Mesodermal cell (in vitro differentiated cells): ENCODE data around the gene BEAN1. TPM values are rescaled to one million over a fixed set of nuclear protein-coding genes. Genes with fewer than 3 reads are reported as not detected.

Experiments
- H3K27ac ChIP-seq: 2 replicates; pipeline ENCODE4 v1.7.0; 2013; ENCODE audit warnings: mild to moderate bottlenecking, low read depth, low read length, moderate library complexity; ENCODE audit not compliant: severe bottlenecking
- H3K36me3 ChIP-seq: 2 replicates; pipeline ENCODE4 v1.7.1; 2013; ENCODE audit warnings: mild to moderate bottlenecking, low read length, moderate library complexity; ENCODE audit not compliant: control insufficient read depth, insufficient read depth
- H3K4me1 ChIP-seq: one replicate; pipeline ENCODE4 v1.7.1; 2013; ENCODE audit warnings: mild to moderate bottlenecking, low read length; ENCODE audit not compliant: insufficient read depth, control insufficient read depth, poor library complexity, severe bottlenecking
- H3K4me3 ChIP-seq: 2 replicates; pipeline ENCODE4 v1.7.0; 2013; ENCODE audit warnings: low read length, control low read depth, mild to moderate bottlenecking; ENCODE audit not compliant: insufficient read depth, poor library complexity, severe bottlenecking; ENCODE audit errors: extremely low read depth
- H3K9me3 ChIP-seq: 2 replicates; pipeline ENCODE4 v1.7.1; 2013; ENCODE audit warnings: mild to moderate bottlenecking, low read length, moderate library complexity; ENCODE audit not compliant: control insufficient read depth
- WGBS, 2 experiments: methylation state at CpG; one replicate each; pipeline ENCODE4 v1.1.5; 2013; ENCODE audit warnings: missing lambda C conversion rate in 2 of 2; ENCODE audit not compliant: insufficient coverage in 2 of 2; 5-methylcytosine and 5-hydroxymethylcytosine counted together
- polyA plus RNA-seq, 2 experiments: library from polyadenylated mRNA; stranded (reverse); fragments of 50-300 nt; gene quantifications; one replicate each; pipeline ENCODE4 v1.2.3, GENCODE V29; 2013

BEAN1 gene, protein sequence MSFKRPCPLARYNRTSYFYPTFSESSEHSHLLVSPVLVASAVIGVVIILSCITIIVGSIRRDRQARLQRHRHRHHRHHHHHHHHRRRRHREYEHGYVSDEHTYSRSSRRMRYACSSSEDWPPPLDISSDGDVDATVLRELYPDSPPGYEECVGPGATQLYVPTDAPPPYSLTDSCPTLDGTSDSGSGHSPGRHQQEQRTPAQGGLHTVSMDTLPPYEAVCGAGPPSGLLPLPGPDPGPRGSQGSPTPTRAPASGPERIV
- 3.1 TPM for polyA plus RNA-seq (2013, experiment 1 of 2)
- 2.4 TPM for polyA plus RNA-seq (2013, experiment 2 of 2)

- peak within 1 kb of the TSS; percentile 43 for H3K4me3 ChIP-seq
- H3K4me1 ChIP-seq = no peaks in the 10 kb centered on the region
- no peaks in the 10 kb centered on the region for H3K9me3 ChIP-seq
- H3K27ac ChIP-seq = no peak within 1 kb of the TSS
- H3K36me3 ChIP-seq = no peaks in the 10 kb centered on the region
- 0% methylated on average over 88 to 92 of the region's 118 CpGs for WGBS, 2 experiments
These were observed at the start of gene BEAN1 for GRCh38 chr16:66427036-66427860. Gene BEAN1, plus strand, starts transcription at chr16:66427295. Its CDS starts 10,382 bp downstream, at chr16:66437677.

GRCh38 chr16:66377324-66377723 lies 49.8 kb upstream of the BEAN1 start:
- H3K4me1 ChIP-seq = peaks cover 16% of the 10 kb centered on the region
- no peak overlapping the region for H3K4me3 ChIP-seq
- peak overlapping the region; percentile 49 for H3K27ac ChIP-seq
- H3K36me3 ChIP-seq = no peaks in the 10 kb centered on the region
- 96 to 100% methylated on average over 2 to 3 of the region's 3 CpGs for WGBS, 2 experiments
- H3K9me3 ChIP-seq = no peaks in the 10 kb centered on the region

DNA sequence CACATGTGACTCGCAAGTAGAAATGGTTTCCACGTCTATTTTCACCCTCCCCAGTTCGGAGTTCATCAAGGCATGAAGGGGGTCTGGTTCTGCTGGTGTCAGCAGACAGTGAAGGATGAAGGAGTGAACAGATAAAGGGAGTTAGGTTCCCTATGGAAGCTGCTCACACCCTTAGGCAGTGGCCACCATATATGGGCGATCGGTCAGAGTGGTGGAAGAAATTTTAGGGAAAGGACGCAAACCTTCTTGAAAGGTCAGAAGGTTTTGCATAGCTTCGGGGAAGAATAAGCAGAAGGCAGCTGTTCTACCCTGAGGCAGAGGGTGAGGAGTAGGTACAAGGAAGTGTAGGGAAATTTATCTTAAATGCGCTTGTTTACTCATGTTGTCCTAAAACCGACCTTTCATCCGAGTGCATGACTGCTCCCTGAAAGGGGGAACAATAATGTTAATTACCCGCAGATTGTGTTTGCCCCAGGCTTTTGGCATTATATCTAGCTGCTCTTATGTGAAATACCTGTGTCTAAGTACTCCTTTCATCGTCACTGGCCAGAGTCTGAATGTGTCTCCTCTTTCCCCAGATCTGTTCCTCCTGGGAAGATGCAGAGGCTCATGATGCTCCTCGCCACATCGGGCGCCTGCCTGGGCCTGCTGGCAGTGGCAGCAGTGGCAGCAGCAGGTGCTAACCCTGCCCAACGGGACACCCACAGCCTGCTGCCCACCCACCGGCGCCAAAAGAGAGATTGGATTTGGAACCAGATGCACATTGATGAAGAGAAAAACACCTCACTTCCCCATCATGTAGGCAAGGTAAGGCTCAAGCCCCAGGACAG lies 48.1 kb upstream of the BEAN1 start:
- Histone ChIP-seq H3K4me3 (no peak overlapping the region), H3K27ac (no peak overlapping the region), H3K4me1 (peaks cover 22% of the 10 kb centered on the region), H3K9me3 (no peaks in the 10 kb centered on the region), H3K36me3 (no peaks in the 10 kb centered on the region)
- WGBS, 2 experiments = 90 to 91% methylated on average over 14 to 15 of the region's 18 CpGs

GRCh38 chr16:66379571-66379941 lies 47.5 kb upstream of the BEAN1 start:
- Histone ChIP-seq H3K9me3 (no peaks in the 10 kb centered on the region), H3K36me3 (no peaks in the 10 kb centered on the region), H3K4me1 (peaks cover 22% of the 10 kb centered on the region), H3K27ac (no peak overlapping the region), H3K4me3 (no peak overlapping the region)
- WGBS, 2 experiments = 94 to 100% methylated on average over 2 of the region's 3 CpGs

- 63 to 67% methylated on average over 3 of the region's 3 CpGs for WGBS, 2 experiments
- H3K27ac ChIP-seq = no peak overlapping the region
- H3K4me1 ChIP-seq = peaks cover 22% of the 10 kb centered on the region
- no peak overlapping the region for H3K4me3 ChIP-seq
- no peaks in the 10 kb centered on the region for H3K9me3 ChIP-seq
- H3K36me3 ChIP-seq = no peaks in the 10 kb centered on the region
These were observed 46.7 kb upstream of the BEAN1 start for GRCh38 chr16:66380421-66380820.

DNA sequence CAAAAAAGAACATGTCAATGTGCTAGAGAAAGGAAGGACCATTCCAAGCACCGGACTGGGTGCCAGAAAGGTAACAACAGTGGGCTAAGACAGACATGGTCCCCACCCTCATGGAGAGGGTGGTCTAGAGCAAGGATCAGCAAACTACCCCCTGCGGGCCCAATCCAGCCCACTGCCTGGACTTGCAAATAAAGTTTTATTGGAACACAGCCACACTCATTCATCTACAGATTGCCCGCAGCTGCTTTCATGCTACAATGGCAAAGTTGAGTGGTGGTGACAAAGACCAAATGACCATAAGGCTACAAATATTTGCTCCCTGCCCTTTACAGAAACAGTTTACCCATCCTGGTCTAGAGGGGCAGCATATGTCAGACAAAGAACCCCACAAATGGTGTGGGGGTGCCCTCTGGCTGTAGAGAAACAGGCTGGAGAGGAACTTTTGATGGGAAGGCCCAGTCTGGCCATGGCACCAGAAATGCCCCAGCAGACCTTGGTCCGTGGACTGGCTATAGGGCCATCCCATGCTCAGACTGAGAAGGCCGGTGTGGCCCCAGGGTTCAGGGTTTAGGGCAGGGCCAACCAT lies 45.4 kb upstream of the BEAN1 start:
- peak overlapping the region; percentile 100 for H3K27ac ChIP-seq
- peaks cover 16% of the 10 kb centered on the region for H3K4me1 ChIP-seq
- H3K4me3 ChIP-seq = no peak overlapping the region
- H3K36me3 ChIP-seq = no peaks in the 10 kb centered on the region
- H3K9me3 ChIP-seq = no peaks in the 10 kb centered on the region
- WGBS, 2 experiments = 47% methylated on average over 4 to 5 of the region's 5 CpGs

- Histone ChIP-seq H3K27ac (peak overlapping the region; percentile 100), H3K4me1 (peaks cover 12% of the 10 kb centered on the region)
- WGBS, 2 experiments = 66 to 69% methylated on average over 10 to 12 of the region's 13 CpGs
These were observed 44.7 kb upstream of the BEAN1 start for GRCh38 chr16:66382171-66382965.

DNA sequence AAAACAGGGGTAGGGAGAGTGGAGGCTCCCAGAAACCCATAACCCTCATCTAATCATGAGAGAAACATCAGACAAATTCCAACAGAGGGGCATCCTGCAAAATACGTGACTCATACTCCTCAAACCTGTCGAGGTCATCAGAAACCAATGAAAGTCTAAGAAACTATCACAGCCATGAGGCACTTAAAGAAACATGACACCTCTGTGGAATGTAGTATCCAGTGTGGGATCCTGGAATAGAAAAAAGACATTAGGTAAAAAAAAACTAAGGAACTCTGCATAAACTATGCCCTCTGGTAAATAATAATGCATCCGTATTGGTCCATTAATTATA lies 44.2 kb upstream of the BEAN1 start:
- WGBS, 2 experiments = 17% methylated on average over 1 of the region's 3 CpGs; no CpG with 5 or more reads in 1 of the 2 experiments
- no peak overlapping the region for H3K4me3 ChIP-seq
- no peaks in the 10 kb centered on the region for H3K36me3 ChIP-seq
- no peaks in the 10 kb centered on the region for H3K9me3 ChIP-seq
- peaks cover 12% of the 10 kb centered on the region for H3K4me1 ChIP-seq
- H3K27ac ChIP-seq = peak overlapping the region; percentile 100

More at GRCh38 chr16:66382171-66382965, 44.7 kb upstream of the BEAN1 start:
- Histone ChIP-seq H3K36me3 (no peaks in the 10 kb centered on the region), H3K4me3 (no peak overlapping the region), H3K9me3 (no peaks in the 10 kb centered on the region)

- no peaks in the 10 kb centered on the region for H3K36me3 ChIP-seq
- no peak overlapping the region for H3K4me3 ChIP-seq
- peak overlapping the region; percentile 100 for H3K27ac ChIP-seq
- no peaks in the 10 kb centered on the region for H3K9me3 ChIP-seq
- peaks cover 12% of the 10 kb centered on the region for H3K4me1 ChIP-seq
- 93 to 100% methylated on average over 2 to 4 of the region's 4 CpGs for WGBS, 2 experiments
These were observed 43.5 kb upstream of the BEAN1 start for GRCh38 chr16:66383551-66383950.

- Histone ChIP-seq H3K4me3 (no peak overlapping the region), H3K36me3 (no peaks in the 10 kb centered on the region), H3K9me3 (no peaks in the 10 kb centered on the region), H3K4me1 (peaks cover 12% of the 10 kb centered on the region), H3K27ac (no peak overlapping the region)
- WGBS, 2 experiments = 90 to 100% methylated on average over 1 to 2 of the region's 4 CpGs
These were observed 41.7 kb upstream of the BEAN1 start for GRCh38 chr16:66385415-66385814.
